NCI-H460 (cell line): ENCODE measurements around the gene TMPRSS9. TPM values are rescaled to one million over a fixed set of nuclear protein-coding genes. Genes with fewer than 3 reads are reported as not detected.
A peak's percentile ranks its signal among the peaks of the same experiment; 100 is the strongest.
"Not testable (repeated sequence)": the region's sequence is repeated elsewhere in the genome, so short reads cannot be mapped to it uniquely, and the experiment has no call there.

Experiments used
- DNase-seq: peaks from one replicate; pipeline ENCODE4 v3.0.0-alpha.2; 2016; ENCODE audit warnings: low read depth; ENCODE audit errors: extremely low read depth
- total RNA-seq: library from RNA; depleted of rRNA; stranded (reverse); fragments of >200 nt; shearing (Covaris generic); gene quantifications from 2 replicates; pipeline ENCODE4 v1.2.3, GENCODE V29; 2014

The TMPRSS9 gene
- total RNA-seq, 1 experiment from 2014 or later, result 0.05 TPM

DNA sequence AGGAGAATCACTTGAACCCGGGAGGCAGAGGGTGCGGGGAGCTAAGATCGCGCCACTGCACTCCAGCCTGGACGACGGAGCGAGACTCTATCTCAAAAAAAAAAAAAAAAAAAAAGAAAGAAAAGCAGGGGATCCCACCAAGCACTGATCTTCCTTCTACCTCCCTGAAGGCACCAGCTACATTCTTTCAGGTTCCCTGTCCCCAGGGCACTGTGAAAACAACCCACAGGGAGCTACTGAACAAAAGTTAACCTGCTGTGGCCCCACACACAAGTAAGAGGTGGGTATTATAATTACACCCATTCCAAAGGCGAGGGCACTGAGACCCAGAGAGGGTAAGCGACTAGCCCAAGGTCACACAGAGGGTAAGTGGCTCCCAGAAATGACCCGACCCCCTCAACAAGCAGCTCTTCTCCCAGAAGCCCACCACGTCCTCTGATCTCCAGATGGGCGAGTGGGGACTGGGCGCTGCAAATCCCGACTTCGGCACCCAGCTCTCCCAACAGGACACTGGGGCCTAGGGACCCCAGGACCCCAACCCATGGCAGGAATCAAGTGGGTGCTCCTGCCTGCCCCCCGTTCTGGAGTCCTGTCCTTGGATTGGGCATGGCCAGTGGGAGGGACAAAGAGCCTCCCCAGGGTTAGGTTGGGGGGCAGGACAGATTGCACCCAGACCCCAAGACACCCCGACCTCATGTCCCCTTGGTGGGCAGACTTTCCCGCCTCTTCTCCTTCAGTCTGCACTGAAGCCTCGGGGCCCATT, 94.3 kb downstream of the TMPRSS9 start:
- no peak for DNase-seq

DNA sequence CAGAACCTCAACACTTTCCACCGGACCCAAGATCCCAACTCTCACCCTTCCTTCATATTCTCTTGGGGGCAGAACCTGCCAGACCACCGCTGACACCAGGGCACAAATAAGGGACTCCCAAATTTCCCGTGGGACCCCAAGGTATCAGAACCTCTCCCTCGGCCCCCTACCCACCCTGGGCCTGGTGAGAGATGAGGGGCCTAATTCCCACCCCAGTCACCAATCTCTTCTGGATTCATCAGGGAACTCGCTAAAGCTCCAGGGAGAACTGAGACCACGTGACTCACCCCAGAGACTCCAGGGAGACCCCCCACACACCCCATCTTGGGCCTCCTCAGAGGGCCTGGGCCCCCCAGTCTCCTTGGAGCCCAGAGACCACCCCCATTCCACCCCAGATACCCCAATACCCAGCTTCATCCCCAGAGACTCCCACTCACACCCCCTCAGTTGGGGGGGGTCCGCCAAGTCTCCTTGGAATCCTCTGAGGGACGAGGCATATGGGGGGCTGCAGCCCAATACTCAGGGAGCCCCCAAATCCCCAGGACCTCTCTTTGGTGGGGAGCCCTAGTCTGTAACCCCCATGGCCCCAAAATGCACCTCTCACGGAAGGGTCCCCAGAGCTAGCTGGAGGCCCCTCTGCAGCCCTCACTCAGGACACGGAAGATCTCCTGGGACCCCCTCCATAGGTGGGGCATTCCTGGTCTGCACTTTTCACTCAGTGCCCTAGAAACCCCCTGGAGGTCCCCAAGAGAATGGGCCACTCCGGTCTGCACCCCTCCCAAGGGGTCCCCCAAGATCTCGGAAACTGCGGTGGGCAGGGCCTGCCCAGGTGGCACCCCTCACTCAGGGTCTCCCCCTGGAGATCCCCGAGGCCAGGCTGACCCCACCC, 95.1 kb downstream of the TMPRSS9 start:
- DNase-seq, result no peak

DNA sequence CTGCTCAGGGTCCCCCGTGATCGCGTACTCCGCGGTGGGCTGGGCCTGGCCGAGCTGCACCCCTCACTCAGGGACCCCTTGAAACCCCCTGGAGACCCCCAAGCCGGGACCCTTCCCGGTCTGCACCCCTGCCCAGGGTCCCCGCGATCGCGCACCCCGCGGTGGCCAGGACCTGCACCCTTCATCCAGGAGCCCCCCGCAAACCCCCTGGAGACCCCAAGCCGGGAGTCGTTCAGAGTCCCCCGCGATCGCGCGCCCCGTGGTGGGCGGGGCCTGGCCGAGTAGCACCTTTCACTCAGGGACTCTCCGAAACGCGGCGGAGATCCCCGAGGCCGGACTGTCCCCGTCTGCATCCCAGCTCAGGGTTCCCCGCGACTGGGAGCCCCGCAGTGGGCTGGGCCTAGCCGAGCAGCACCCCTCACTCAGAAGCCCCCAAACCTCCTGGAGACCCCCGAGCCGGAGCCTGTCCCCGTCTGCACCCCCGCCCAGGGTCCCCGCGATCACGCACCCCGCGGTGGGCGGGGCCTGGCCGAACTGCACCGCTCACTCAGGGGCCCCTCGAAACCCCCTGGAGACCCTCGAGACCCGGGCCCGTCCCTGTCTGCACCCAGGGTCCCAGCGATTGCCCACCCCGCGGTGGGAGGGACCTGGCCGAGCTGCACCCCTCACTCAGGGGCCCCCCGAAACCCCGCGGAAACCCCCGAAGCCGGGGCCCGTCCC, 95.9 kb downstream of the TMPRSS9 start:
- DNase-seq, result no peak

DNA sequence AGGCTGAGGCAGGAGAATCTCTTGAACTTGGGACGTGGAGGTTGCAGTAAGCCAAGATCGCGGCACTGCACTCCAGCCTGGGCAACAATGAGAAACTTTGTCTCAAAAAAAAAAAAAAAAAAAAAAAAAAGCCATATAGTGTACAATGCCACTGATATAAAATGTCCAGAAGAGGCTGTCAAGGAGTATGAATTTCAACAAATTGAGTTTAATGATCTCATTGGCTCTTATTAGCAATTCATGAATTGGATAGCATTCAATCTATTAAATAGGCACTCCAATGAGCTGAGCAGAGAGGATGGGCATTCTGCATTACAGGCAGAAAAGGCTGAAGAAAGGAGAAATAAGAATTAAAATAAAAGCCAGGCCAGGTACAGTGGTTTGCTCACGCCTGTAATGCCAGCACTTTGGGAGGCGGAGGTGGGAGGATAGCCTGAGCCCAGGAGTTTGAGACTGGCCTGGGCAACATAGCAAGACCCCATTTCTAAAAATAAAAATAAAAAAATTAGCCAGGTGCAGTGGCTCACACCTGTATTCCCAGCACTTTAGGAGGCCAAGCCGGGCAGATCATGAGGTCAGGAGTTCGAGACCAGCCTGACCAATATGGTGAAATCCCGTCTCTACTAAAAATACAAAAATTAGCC, 97.5 kb downstream of the TMPRSS9 start:
- DNase-seq, result no peak

DNA sequence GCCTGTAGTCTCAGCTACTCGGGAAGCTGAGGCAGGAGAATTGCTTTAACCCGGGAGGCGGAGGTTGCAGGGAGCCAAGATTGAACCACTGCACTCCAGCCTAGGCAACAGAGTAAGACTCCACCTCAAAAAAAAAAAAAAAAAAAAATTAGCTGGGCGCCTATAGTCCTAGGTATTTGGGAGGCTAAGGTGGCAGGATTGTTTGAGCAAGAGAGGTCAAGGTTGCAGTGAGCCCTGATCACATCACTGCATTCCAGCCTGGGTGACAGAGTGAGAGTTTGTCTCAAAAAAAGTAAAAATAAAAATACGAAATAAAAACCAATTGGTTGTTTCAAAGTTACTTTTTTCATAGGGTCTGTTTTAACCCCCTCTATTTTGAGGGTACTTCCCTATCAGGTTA, 98.0 kb downstream of the TMPRSS9 start:
- no peak for DNase-seq

DNA sequence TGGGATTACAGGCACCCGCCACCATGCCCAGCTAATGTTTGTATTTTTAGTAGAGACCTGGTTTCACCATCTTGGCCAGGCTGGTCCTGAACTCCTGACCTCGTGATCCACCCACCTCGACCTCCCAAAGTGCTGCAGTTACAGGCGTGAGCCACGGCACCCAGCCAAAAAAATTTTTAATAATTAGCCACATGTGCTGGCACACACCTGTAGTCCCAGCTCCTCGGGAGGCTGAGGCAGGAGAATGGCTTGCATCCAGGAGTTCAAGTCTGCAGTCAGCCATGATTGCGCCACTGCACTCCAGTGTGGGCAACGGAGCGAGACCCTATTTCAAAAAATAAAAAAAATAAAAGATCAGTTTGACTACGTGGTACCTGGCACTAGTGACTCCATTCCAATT, 98.7 kb downstream of the TMPRSS9 start:
- DNase-seq, result not testable (repeated sequence)

DNA sequence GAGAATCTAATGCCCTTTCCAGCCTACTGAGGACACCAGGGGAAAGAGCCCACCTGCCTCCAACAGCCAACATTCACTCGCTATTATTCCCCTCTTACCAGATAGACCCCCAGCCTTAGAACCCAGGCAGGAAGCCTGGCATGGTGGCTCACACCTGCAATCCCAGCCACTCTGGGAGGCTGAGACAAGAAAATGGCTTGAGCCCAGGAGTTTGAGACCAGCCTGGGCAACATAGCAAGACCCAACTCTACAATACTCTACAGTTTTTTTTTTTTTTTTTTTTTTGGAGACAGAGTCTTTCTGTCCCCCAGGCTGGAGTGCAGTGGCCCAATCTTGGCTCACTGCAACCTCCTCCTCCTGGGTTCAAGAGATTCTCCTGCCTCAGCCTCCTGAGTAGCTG, 100.2 kb downstream of the TMPRSS9 start:
- DNase-seq, result no peak

DNA sequence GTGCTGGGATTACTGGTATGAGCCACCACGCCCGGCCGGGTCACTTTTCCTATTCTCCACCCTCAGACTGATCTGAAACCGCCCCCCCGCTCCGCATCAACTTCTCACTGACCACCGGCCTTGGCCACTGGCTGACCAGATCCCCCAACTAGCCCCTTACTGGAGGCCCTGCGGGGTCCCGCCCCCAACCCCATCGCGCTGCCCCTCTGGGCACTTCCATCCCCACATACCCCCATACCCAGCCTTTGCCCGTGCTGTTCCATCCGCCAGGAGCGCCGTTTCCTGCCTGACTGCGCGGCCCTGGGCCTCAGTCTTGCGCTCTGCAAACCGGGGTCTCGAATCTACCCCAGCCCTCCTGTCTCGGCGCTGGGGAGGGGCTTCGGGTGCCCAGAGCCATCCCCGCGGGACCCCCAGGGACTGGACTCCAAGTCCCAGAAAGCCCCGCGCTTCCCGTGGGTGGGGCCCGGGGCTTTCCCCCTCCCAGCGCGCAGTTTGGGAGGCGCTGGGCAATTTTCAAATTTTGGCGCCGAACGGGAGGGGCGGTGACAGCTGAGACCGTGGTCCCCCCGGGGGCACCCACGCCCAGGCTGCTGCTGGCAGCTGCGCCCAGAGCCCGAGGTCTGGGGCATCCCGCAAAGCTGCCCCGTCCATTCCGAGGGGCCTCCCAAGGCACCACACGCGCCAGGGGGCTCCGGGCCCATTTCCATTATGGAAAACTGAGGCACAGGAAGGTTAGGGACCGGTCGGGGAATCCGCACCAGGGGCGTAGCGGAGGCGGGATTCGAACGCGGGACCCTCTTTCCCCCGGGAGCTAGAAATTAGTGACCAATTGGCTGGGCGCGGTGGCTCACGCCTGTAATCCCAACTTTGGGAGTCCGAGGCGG, 101.9 kb downstream of the TMPRSS9 start:
- no peak for DNase-seq

DNA sequence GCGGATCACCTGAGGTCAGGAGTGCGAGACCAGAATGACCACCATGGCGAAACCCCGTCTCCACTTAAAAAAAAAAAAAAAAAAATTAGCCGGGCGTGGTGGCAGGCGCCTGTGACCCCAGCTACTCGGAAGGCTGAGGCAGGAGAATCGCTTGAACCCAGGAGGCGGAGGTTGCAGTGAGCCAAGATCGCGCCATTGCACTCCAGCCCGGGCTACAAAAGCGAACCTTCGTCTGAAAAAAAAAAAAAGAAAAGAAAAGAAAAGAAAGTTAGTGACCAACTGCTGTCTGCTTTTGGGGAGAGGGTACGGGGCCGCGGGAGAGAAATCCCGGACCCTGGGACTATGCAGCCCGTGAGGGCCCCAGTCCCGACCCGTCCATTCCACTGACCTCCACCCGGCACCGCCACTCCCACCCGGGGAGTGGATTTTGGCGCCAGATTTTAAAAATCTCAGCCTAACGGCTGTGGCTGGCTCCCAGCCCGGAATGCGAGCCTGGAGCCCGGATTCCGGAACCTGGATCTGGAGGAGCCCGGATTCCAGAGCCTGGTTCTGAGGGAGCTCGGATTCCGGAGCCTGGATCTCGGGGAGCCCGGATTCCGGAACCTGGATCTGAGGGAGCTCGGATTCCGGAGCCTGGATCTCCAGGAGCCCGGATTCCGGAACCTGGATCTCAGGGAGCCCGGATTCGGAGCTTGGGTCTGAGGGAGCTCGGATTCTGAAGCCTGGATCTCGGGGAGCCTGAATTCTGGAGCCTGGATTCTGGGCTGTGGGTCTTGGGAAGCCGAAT, 102.8 kb downstream of the TMPRSS9 start:
- DNase-seq, result peak; percentile 86

DNA sequence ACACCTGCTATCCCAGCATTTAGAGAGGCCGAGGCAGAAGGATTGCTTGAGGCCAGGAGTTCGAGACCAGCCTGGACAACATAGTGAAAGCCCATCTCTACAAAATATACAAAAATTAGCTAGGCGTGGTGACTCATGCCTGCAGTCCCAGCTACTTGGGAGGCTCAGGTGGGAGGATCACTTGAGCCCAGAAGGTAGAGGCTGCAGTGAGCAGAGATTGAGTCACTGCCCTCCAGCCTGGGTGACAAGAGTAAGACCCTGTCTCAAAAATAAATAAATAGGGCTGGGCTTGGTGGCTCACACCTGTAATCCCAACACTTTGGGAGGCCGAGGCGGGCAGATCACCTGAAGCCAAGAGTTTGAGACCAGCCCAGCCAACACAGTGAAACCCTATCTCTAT, 103.6 kb downstream of the TMPRSS9 start:
- DNase-seq, result not testable (repeated sequence)

DNA sequence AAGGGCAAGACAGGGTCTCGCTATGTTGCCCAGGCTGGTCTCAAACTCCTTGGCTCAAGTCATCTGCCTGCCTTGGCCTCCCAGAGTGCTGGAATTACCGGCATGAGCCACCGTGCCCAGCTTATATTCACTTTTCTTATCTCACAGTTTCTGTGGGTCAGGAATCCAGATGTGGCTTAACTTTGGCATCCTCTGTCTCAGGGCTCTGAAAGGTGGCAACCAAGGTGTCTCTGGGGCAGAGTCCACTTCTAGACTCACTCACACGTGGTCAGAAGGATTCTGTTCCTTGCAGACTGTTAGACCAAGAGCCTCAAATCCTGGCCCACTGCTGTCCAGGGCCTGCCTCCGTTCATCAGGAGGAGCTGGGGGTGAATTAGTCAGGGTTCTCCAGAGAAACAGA, 104.3 kb downstream of the TMPRSS9 start:
- DNase-seq, result no peak

DNA sequence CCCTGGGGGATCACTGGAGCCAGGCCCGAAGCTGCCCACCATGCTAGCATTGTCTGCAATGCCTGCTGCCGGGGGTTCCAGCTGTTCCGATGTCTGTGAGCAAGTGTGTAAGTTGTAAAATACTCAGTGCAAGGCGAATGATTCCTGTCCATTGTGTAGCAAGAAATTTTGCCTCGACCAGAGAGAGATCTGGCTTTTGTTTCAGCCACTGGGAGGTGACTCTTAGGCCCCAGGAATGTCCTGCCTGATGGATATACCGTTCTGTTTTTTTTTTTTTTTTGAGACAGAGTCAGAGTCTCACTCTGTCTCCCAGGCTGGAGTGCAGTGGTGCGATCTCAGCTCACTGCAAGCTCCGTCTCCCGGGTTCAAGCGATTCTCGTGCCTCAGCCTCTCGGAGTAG, 108.5 kb downstream of the TMPRSS9 start:
- DNase-seq, result no peak

DNA sequence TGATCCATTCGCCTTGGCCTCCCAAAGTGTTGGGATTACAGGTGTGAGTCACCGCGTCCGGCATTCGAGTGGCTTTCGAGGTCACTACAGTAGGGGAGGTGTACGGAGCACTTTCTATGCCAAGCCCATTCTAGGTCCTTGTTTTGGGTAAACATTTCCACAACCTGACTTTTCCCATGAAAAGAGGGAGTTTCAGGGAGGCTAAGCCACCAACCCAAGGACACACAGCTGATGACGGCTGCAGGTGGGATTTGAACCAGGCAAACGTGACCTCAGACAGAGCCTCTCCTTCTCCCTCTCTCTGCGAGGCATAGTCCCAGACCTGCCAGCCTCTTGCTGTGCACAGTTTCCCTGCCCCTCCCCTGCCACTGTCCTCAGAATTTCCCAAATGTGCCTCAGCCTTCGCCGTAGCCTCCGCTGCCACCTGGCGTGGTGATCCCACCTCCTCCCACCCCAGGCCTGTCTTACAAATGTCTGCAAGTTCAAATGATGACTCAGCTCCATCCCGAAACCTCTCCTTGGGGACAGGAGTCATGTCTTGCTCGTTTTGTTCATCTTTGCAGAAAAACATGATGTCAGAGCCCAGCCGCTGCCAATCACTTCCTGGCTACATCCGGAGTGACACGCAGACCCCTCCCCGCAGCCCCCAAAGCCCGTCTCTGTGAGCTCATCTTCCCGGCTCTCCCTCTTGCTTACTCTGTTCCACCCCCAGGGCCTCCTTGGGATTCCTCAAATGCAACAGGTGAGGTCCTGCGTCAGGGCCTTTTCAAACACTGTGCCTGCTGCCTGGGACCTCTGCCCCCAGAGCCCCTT, 109.2 kb downstream of the TMPRSS9 start:
- DNase-seq, result no peak

DNA sequence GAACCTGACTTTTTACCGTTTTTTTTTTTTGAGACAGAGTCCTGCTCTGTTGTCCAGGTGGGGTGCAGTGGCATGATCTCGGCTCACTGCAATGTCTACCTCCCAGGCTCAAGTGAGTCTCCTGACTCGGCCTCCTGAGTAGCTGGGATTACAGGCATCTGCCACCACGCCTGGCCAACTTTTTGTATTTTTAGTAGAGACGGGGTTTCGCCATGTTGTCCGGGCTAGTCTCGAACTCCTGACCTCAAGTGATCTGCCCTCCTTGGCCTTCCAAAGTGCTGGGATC, 109.8 kb downstream of the TMPRSS9 start:
- not testable (repeated sequence) for DNase-seq

DNA sequence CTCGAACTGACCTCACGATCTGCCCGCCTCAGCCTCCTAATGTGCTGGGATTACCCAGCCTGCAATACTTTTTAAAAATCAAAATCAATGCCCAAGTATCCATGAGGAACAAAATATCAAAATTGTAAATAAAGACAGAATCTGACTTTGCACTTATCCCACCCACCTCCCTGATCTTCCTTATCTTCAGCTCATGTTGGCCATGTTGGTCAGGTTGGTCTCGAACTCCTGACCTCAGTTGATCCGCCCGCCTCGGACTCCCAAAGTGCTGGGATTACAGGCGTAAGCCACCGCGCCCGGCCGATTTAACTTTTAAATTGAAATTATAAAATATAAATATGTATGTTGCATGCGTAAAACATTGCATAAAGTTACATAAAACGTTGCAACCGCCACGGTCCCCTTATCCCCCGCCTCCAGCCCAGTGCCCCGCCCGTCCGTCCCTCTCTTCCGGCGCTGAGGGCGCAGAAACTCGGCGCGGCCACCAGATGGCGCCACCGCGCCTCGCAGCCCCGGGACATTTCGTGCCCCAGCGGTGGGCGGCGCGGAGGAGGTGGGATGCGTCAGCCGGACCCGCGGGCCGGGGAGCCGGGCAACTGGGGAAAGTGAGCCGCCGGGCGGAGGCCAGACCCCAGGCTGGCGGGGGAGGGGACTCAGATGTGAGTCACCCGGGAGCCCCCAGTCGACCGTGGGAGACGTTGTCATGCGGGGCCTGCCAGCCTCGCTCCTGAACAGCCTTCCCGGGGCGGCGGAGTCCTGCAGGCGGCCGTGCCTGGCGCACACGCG, 114.4 kb downstream of the TMPRSS9 start:
- peak; percentile 74 for DNase-seq

DNA sequence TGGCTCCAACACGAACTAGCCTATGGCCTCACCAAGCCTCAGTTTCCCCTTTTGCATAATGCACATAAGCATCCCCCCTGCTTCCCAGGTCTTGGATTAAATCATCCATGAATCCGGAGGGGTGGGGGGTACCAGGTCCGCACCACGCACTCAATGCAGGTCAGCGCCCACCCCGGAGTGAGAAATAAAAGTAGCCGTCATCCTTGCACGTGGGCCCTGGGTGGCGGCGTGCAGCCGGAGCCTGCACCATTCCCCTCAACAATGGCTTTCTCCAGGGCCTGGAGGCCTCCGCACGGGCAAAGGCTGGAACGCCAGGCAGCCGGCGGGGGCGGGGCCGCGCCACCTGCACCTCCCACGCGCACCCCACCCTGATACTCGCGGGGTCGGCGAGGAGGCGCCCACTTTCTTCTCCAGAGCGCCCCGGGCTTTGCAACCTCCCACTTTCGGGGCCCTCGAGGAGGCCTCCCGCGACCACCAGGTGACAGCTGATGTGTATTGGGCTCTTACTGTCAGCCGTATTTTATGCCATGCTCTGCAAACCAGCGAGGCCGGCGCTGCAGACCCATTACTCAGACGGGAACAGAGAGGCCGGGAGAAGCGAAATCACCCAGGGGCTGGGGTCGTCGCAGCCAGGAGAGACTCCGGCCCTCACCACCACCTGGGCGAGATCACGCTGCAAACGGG, 115.1 kb downstream of the TMPRSS9 start:
- no peak for DNase-seq
